Neural cell (in vitro differentiated cells): Measurements from ENCODE around the gene CDKAL1. TPM values are rescaled to one million over a fixed set of nuclear protein-coding genes. Genes with fewer than 3 reads are reported as not detected.

Experiments used
- H2AFZ ChIP-seq: fragments of 200-600, 300-800 bp; sonication (generic), shearing (Covaris generic); 2 replicates; pipeline ENCODE4 v1.6.0; 2014; ENCODE audit warnings: low read depth, mild to moderate bottlenecking, antibody characterized with exemption, low read length, moderate library complexity
- H3F3A ChIP-seq: fragments of 200-600 bp; shearing (Covaris generic); 2 replicates; pipeline ENCODE4 v1.6.1; 2016; ENCODE audit warnings: mild to moderate bottlenecking, moderate library complexity, mixed read lengths, antibody characterized with exemption, low read length; ENCODE audit not compliant: insufficient read depth, poor library complexity, severe bottlenecking
- H3K27ac ChIP-seq: fragments of 200-600, 300-800 bp; sonication (generic), shearing (Covaris generic); 2 replicates; pipeline ENCODE4 v1.5.1; 2014; ENCODE audit warnings: mild to moderate bottlenecking, low read length, moderate library complexity
- H3K27me3 ChIP-seq: fragments of 300-800, 200-600 bp; sonication (generic), shearing (Covaris generic); 2 replicates; pipeline ENCODE4 v1.6.0; 2014; ENCODE audit warnings: mild to moderate bottlenecking, low read depth, low read length, moderate library complexity; ENCODE audit not compliant: insufficient read depth
- H3K36me3 ChIP-seq: fragments of 300-800, 200-600 bp; sonication (generic), shearing (Covaris generic); 2 replicates; pipeline ENCODE4 v1.5.1; 2014; ENCODE audit warnings: mild to moderate bottlenecking, antibody characterized with exemption, low read length, moderate library complexity; ENCODE audit not compliant: insufficient read depth
- H3K4me2 ChIP-seq: fragments of 300-800, 200-600 bp; sonication (generic), shearing (Covaris generic); 2 replicates; pipeline ENCODE4 v1.6.0; 2014; ENCODE audit warnings: mild to moderate bottlenecking, low read length
- H3K4me3 ChIP-seq: fragments of 300-800, 200-600 bp; sonication (generic), shearing (Covaris generic); 2 replicates; pipeline ENCODE4 v1.5.1; 2014; ENCODE audit warnings: mild to moderate bottlenecking, low read length, moderate library complexity
- H3K79me2 ChIP-seq: fragments of 200-600 bp; shearing (Covaris generic); replicated peaks from 2 replicates; pipeline ENCODE4 v1.6.0; 2014; ENCODE audit warnings: mild to moderate bottlenecking, low read length, moderate library complexity; ENCODE audit not compliant: insufficient read depth
- H3K9ac ChIP-seq: fragments of 300-800, 200-600 bp; sonication (generic), shearing (Covaris generic); 2 replicates; pipeline ENCODE4 v1.6.1; 2016; ENCODE audit warnings: mild to moderate bottlenecking, low read length, mixed read lengths
- H3K9me2 ChIP-seq: fragments of 200-600 bp; shearing (Covaris generic); 2 replicates; pipeline ENCODE4 v1.6.1; 2016; ENCODE audit warnings: mild to moderate bottlenecking, low read length, mixed read lengths; ENCODE audit not compliant: insufficient read depth
- H3K9me3 ChIP-seq: fragments of 200-600, 300-800 bp; sonication (generic), shearing (Covaris generic); 2 replicates; pipeline ENCODE4 v1.6.1; 2016; ENCODE audit warnings: mild to moderate bottlenecking, mixed run types, low read length, moderate library complexity, mixed read lengths
- H4K20me1 ChIP-seq: fragments of 200-600 bp; shearing (Covaris generic); 2 replicates; pipeline ENCODE4 v1.6.1; 2016; ENCODE audit warnings: mild to moderate bottlenecking, mixed run types; ENCODE audit not compliant: insufficient read depth
- CTCF ChIP-seq: fragments of 450-650 bp; IDR thresholded peaks from 2 replicates; pipeline ENCODE4 v1.5.1; 2014; ENCODE audit warnings: antibody characterized with exemption, mild to moderate bottlenecking, moderate library complexity; ENCODE audit not compliant: poor library complexity, severe bottlenecking
- EP300 ChIP-seq: fragments of 450-650 bp; conservative IDR thresholded peaks from 2 replicates; pipeline ENCODE4 v1.6.1; 2014; ENCODE audit warnings: antibody characterized with exemption, mild to moderate bottlenecking, moderate library complexity; ENCODE audit not compliant: poor library complexity, severe bottlenecking
- EZH2 ChIP-seq: fragments of 200-600, 300-800 bp; shearing (Covaris generic), sonication (generic); IDR thresholded peaks from 2 replicates; pipeline ENCODE4 v1.6.1; 2014; ENCODE audit warnings: antibody characterized with exemption, low read length, borderline replicate concordance, mild to moderate bottlenecking; ENCODE audit not compliant: insufficient read depth, poor library complexity, severe bottlenecking
- MXI1 ChIP-seq: fragments of 450-650 bp; conservative IDR thresholded peaks from 2 replicates; pipeline ENCODE4 v1.6.1; 2014; ENCODE audit warnings: antibody characterized with exemption, mild to moderate bottlenecking; ENCODE audit not compliant: poor library complexity, severe bottlenecking
- POLR2AphosphoS5 ChIP-seq: IDR thresholded peaks from 2 replicates; pipeline ENCODE4 v1.6.1; 2012
- RAD21 ChIP-seq: fragments of 450-650 bp; conservative IDR thresholded peaks from 2 replicates; pipeline ENCODE4 v1.6.1; 2014; ENCODE audit warnings: antibody characterized with exemption, mild to moderate bottlenecking, moderate library complexity
- REST ChIP-seq: IDR thresholded peaks from 2 replicates; pipeline ENCODE4 v1.6.1; 2012; ENCODE audit warnings: borderline replicate concordance
- SMC3 ChIP-seq: fragments of 450-650 bp; conservative IDR thresholded peaks from 2 replicates; pipeline ENCODE4 v1.6.1; 2014; ENCODE audit warnings: antibody characterized with exemption, mild to moderate bottlenecking, moderate library complexity; ENCODE audit not compliant: poor library complexity
- TAF1 ChIP-seq: IDR thresholded peaks from 2 replicates; pipeline ENCODE4 v1.6.1; 2012; ENCODE audit warnings: low read depth
- polyA plus RNA-seq: library from polyadenylated mRNA; depleted of rRNA; stranded (reverse); fragments of >200 nt; gene quantifications from 2 replicates; pipeline ENCODE4 v1.2.3, GENCODE V29; 2014

CDKAL1 gene
- polyA plus RNA-seq, 1 donor from 2014 or later, result 10.7 TPM

- H2AFZ ChIP-seq, result no peak overlapping the region
- H3K9me2 ChIP-seq, result no peaks in the 10 kb centered on the region
- no peak overlapping the region for H3K9ac ChIP-seq
- no peaks in the 10 kb centered on the region for H3K9me3 ChIP-seq
- H3K4me3 ChIP-seq, result no peak overlapping the region
- no peaks in the 10 kb centered on the region for H3K27me3 ChIP-seq
- no peaks in the 10 kb centered on the region for H3K36me3 ChIP-seq
- no peak for TF ChIP-seq SMC3
- TF ChIP-seq POLR2AphosphoS5, result no peak
- no peak for TF ChIP-seq MXI1
- TF ChIP-seq TAF1, result no peak
- no peak for TF ChIP-seq CTCF
- TF ChIP-seq RAD21, result no peak
- TF ChIP-seq EZH2, result no peak
- no peaks in the 10 kb centered on the region for H3K79me2 ChIP-seq
- H3K4me2 ChIP-seq, result no peak overlapping the region
- H3K27ac ChIP-seq, result no peak overlapping the region
- no peaks in the 10 kb centered on the region for H4K20me1 ChIP-seq
- H3F3A ChIP-seq, result no peaks in the 10 kb centered on the region
Observed at GRCh38 chr6:21085211-21085610, 551.0 kb downstream of the CDKAL1 start.

GRCh38 chr6:21085643-21086042 lies 551.4 kb downstream of the CDKAL1 start:
- Histone ChIP-seq H3K27me3 (no peaks in the 10 kb centered on the region), H3K9ac (no peak overlapping the region), H3K36me3 (no peaks in the 10 kb centered on the region), H3K79me2 (no peaks in the 10 kb centered on the region), H3K4me2 (no peak overlapping the region), H3F3A (no peaks in the 10 kb centered on the region), H3K9me3 (no peaks in the 10 kb centered on the region), H3K27ac (no peak overlapping the region), H2AFZ (no peak overlapping the region), H3K9me2 (no peaks in the 10 kb centered on the region), H3K4me3 (no peak overlapping the region), H4K20me1 (no peaks in the 10 kb centered on the region)
- TF ChIP-seq EP300 (no peak), POLR2AphosphoS5 (no peak), REST (no peak), SMC3 (no peak), MXI1 (no peak), EZH2 (no peak), RAD21 (no peak), TAF1 (no peak), CTCF (no peak)
